ENCODE results near the gene PLXDC1. TPM values are rescaled to one million over a fixed set of nuclear protein-coding genes. Genes with fewer than 3 reads are reported as not detected.

Gene PLXDC1
- total RNA-seq, 4 donors from 2014 or later, result 1.6 to 26.2 (median 4.3) TPM

GRCh38 chr17:39155654-39156053 is 4.2 kb upstream of the PLXDC1 start:
- H3K4me3 ChIP-seq, result no peak overlapping the region
- DNase-seq, result no peak
- no peaks in the 10 kb centered on the region for H3K9me3 ChIP-seq
- H3K27me3 ChIP-seq, result peaks cover 12% of the 10 kb centered on the region
- in situ Hi-C loops (cut with MboI; ENCODE audit: low pct_ligation_motif_present in 1 of 4, low pct_unique_long_range_greater_than_20kb in 1 of 4, low sequenced_read_pairs in 3 of 4), result loop anchor here in 3 of 4 donors (5.0 to 25.0 kb wide), 4 partner anchors 168 to 293 kb away; partner anchors contain the start of genes LASP1 (in 1 of the 3) and RPL23 (in 1 of the 3)
- TF ChIP-seq EP300 (IDR thresholded peaks at IDR 0.05; ENCODE audit: low read depth), result no peak
- no peak for TF ChIP-seq POLR2AphosphoS5 (IDR thresholded peaks at IDR 0.05)
- no peak for TF ChIP-seq CTCF (IDR thresholded peaks at IDR 0.05)
- TF ChIP-seq POLR2A (IDR thresholded peaks at IDR 0.05), result no peak
- intact Hi-C loops (cut with DNase I; ENCODE audit: low total_unique reads), result loop anchor here (2.0 kb wide), 1 partner anchor 173 kb away; no protein-coding TSS in a partner anchor
- peaks cover 8 to 26% (median 22%) of the 10 kb centered on the region in 4 donors for H3K4me1 ChIP-seq
- 25 to 43% methylated on average over 2 of the region's 2 CpGs for WGBS, 2 donors (ENCODE audit: low coverage in 1 of 2)
- no peak overlapping the region for H3K27ac ChIP-seq
- no peaks in the 10 kb centered on the region for H3K36me3 ChIP-seq

GRCh38 chr17:39153599-39154051 is 2.2 kb upstream of the PLXDC1 start:
- intact Hi-C loops (cut with DNase I; ENCODE audit: low total_unique reads), result loop anchor here (2.0 kb wide), 1 partner anchor 171 kb away; no protein-coding TSS in a partner anchor
- in situ Hi-C loops (cut with MboI; ENCODE audit: low pct_ligation_motif_present in 1 of 4, low pct_unique_long_range_greater_than_20kb in 1 of 4, low sequenced_read_pairs in 3 of 4), result loop anchor here (5.0 to 25.0 kb wide), 4 partner anchors 166 to 291 kb away; partner anchors contain the start of genes LASP1 (in 1 of the 4) and RPL23 (in 1 of the 4)

GRCh38 chr17:39151943-39152818 is 744 bp upstream of the PLXDC1 start:
- DNase-seq, result peak; percentile 16
- in situ Hi-C loops (cut with MboI; ENCODE audit: low pct_ligation_motif_present in 1 of 4, low pct_unique_long_range_greater_than_20kb in 1 of 4, low sequenced_read_pairs in 3 of 4), result loop anchor here (5.0 to 25.0 kb wide), 4 partner anchors 165 to 290 kb away; partner anchors contain the start of genes LASP1 (in 1 of the 4) and RPL23 (in 1 of the 4)
- Histone ChIP-seq H3K4me1 (peaks cover 8 to 28% (median 22%) of the 10 kb centered on the region in 4 donors), H3K27ac (peak overlapping the region; percentile 87 to 98 (median 90)), H3K9me3 (no peaks in the 10 kb centered on the region), H3K4me3 (peak overlapping the region; percentile 6 to 75 (median 61)), H3K36me3 (no peaks in the 10 kb centered on the region), H3K27me3 (peaks cover 28% of the 10 kb centered on the region)
- WGBS, 2 donors (ENCODE audit: low coverage in 1 of 2), result 0 to 16% methylated on average over 2 to 25 of the region's 25 CpGs
- TF ChIP-seq POLR2AphosphoS5 (IDR thresholded peaks at IDR 0.05) (no peak), POLR2A (IDR thresholded peaks at IDR 0.05) (no peak), CTCF (IDR thresholded peaks at IDR 0.05) (no peak), EP300 (IDR thresholded peaks at IDR 0.05; ENCODE audit: low read depth) (no peak)
- intact Hi-C loops (cut with DNase I; ENCODE audit: low total_unique reads), result no loop called here

More at GRCh38 chr17:39153599-39154051, 2.2 kb upstream of the PLXDC1 start:
- H3K27ac ChIP-seq, result peak overlapping the region; percentile 87 to 98 (median 90)
- peaks cover 28% of the 10 kb centered on the region for H3K27me3 ChIP-seq
- peaks cover 8 to 28% (median 22%) of the 10 kb centered on the region in 4 donors for H3K4me1 ChIP-seq
- TF ChIP-seq EP300 (IDR thresholded peaks at IDR 0.05; ENCODE audit: low read depth) (no peak), POLR2A (IDR thresholded peaks at IDR 0.05) (no peak), CTCF (IDR thresholded peaks at IDR 0.05) (peak in 4 of 5 experiments; percentile 6 to 42 (median 20))
- peak overlapping the region; percentile 54 to 79 (median 72) for H3K4me3 ChIP-seq
- 0% methylated on average over 16 of the region's 16 CpGs; no CpG with 5 or more reads in 1 of the 2 donors for WGBS, 2 donors (ENCODE audit: low coverage in 1 of 2)
- no peaks in the 10 kb centered on the region for H3K36me3 ChIP-seq
- peak; percentile 94 for DNase-seq
- H3K9me3 ChIP-seq, result no peaks in the 10 kb centered on the region

GRCh38 chr17:39150795-39151149 is 665 bp downstream of the PLXDC1 start:
- TF ChIP-seq POLR2A (IDR thresholded peaks at IDR 0.05) (no peak), EP300 (IDR thresholded peaks at IDR 0.05; ENCODE audit: low read depth) (no peak), POLR2AphosphoS5 (IDR thresholded peaks at IDR 0.05) (no peak)
- in situ Hi-C loops (cut with MboI; ENCODE audit: low pct_ligation_motif_present in 1 of 4, low pct_unique_long_range_greater_than_20kb in 1 of 4, low sequenced_read_pairs in 3 of 4) (loop anchor here (5.0 to 25.0 kb wide), 4 partner anchors 163 to 288 kb away; partner anchors contain the start of genes LASP1 (in 1 of the 4) and RPL23 (in 1 of the 4)), intact Hi-C loops (cut with DNase I; ENCODE audit: low total_unique reads) (no loop called here)
- no peaks in the 10 kb centered on the region for H3K9me3 ChIP-seq
- 39% methylated on average over 5 of the region's 5 CpGs; no CpG with 5 or more reads in 1 of the 2 donors for WGBS, 2 donors (ENCODE audit: low coverage in 1 of 2)
- H3K27ac ChIP-seq, result no peak overlapping the region
- no peak for DNase-seq
- H3K4me3 ChIP-seq, result peak overlapping the region in 2 of 4 donors; percentile 40 to 75
- H3K4me1 ChIP-seq, result peaks cover 8 to 28% (median 22%) of the 10 kb centered on the region in 4 donors
- no peaks in the 10 kb centered on the region for H3K36me3 ChIP-seq
- H3K27me3 ChIP-seq, result peaks cover 28% of the 10 kb centered on the region
